ENCODE measurements around the gene GLIPR2. TPM values are rescaled to one million over a fixed set of nuclear protein-coding genes. Genes with fewer than 3 reads are reported as not detected.

Gene GLIPR2
- total and polyA plus RNA-seq, 9 donors: 8.3 to 34.6 (median 16.0) TPM

DNA sequence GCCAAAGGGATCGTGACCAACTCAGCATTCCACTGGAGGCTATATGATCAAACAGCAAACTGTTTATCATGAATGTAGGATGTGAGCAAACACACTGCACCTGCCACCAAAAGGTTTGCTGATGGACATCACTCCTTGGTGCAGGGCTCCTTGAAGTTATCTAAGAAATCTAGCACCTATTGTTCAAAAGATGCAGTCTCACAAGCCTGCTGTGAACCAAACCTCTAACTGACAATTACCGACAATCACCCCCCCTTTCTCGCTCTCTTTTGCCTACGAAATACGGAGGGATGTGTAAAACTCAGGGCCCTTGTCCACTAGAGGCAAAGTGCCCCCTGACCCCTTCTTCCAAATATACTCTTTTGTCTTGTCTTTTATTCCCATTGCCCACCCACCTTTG is 51.7 kb downstream of the GLIPR2 start:
- Histone ChIP-seq H3K4me1 (ENCODE audit: insufficient read depth) (peaks cover 13% of the 10 kb centered on the region), H3K4me3 (no peak overlapping the region), H3K36me3 (no peaks in the 10 kb centered on the region), H3K9me3 (no peaks in the 10 kb centered on the region), H3K27me3 (no peaks in the 10 kb centered on the region), H3K27ac (no peak overlapping the region)
- intact Hi-C loops (cut with DNase I): no loop called here
- no peak for DNase-seq
- TF ChIP-seq POLR2A (IDR thresholded peaks at IDR 0.05) (no peak), EP300 (IDR thresholded peaks at IDR 0.05) (no peak)
- TF ChIP-seq, protein P1, sequence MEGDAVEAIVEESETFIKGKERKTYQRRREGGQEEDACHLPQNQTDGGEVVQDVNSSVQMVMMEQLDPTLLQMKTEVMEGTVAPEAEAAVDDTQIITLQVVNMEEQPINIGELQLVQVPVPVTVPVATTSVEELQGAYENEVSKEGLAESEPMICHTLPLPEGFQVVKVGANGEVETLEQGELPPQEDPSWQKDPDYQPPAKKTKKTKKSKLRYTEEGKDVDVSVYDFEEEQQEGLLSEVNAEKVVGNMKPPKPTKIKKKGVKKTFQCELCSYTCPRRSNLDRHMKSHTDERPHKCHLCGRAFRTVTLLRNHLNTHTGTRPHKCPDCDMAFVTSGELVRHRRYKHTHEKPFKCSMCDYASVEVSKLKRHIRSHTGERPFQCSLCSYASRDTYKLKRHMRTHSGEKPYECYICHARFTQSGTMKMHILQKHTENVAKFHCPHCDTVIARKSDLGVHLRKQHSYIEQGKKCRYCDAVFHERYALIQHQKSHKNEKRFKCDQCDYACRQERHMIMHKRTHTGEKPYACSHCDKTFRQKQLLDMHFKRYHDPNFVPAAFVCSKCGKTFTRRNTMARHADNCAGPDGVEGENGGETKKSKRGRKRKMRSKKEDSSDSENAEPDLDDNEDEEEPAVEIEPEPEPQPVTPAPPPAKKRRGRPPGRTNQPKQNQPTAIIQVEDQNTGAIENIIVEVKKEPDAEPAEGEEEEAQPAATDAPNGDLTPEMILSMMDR (IDR thresholded peaks at IDR 0.05): no peak
- WGBS, 3 donors: 87 to 89% (median 88%) methylated on average over 5 of the region's 5 CpGs

DNA sequence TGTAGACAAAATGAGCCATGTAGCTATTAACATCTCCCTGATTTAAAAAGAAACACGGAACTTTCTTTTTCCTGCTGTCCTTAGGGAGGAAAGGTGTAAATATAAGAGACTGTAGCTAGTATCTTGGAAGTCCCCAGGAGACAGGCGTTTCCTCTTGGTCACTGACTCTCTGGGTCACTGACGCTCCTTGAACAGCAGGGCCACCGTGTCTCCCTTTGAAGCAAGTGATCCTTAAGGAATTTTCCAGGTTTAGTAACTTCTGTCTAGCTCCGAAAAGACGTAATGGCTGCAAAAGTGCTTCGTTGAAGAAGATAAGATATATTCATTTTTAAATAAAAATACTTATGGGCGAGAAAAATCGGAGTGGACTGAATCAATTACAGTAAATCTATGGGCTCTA is 53.4 kb downstream of the GLIPR2 start:
- 3 to 6% (median 3%) methylated on average over 9 of the region's 9 CpGs for WGBS, 3 donors
- intact Hi-C loops (cut with DNase I): loop anchor here in 1 of 4 donors (10.0 kb wide), 1 partner anchor 135 kb away; no protein-coding TSS in a partner anchor
- TF ChIP-seq, protein P1 (IDR thresholded peaks at IDR 0.05): no peak
- TF ChIP-seq POLR2A (IDR thresholded peaks at IDR 0.05): no peak
- no peak for TF ChIP-seq EP300 (IDR thresholded peaks at IDR 0.05)
- H3K27me3 ChIP-seq: no peaks in the 10 kb centered on the region
- no peaks in the 10 kb centered on the region for H3K36me3 ChIP-seq
- H3K4me3 ChIP-seq: peak overlapping the region; percentile 79
- DNase-seq: no peak
- peaks cover 16% of the 10 kb centered on the region for H3K4me1 ChIP-seq (ENCODE audit: insufficient read depth)
- H3K27ac ChIP-seq: peak overlapping the region; percentile 74 to 75
- no peaks in the 10 kb centered on the region for H3K9me3 ChIP-seq

DNA sequence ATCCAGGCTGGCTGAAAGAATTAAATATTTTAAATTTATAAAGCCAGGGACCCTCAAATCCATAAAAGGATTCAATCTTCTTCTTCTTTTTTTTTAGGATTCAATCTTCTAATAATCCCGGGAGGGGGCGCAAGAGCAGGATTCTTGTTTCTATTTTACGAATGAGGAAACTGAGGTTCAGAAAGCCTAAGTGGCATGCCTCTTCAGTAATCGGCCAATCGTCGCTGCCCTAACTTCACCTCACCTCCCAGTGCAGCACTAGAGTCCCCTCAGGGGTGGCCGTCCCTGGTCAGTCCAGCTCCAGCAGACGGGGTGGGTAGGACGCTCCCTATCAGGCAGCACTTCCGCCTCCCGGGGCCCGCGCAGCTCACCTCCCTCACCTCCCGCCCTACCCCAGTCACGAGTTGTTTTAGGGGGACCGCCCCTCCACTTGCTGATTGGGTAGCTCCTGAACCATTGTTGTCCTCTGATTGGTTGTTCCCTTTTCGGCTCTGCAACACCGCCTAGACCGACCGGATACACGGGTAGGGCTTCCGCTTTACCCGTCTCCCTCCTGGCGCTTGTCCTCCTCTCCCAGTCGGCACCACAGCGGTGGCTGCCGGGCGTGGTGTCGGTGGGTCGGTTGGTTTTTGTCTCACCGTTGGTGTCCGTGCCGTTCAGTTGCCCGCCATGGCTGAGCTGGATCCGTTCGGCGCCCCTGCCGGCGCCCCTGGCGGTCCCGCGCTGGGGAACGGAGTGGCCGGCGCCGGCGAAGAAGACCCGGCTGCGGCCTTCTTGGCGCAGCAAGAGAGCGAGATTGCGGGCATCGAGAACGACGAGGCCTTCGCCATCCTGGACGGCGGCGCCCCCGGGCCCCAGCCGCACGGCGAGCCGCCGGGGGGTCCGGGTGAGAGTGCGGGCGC is 54.1 kb downstream of the GLIPR2 start, which contains the start of gene CLTA:
CLTA (plus strand) TSS at position 534 of the 902 bp plus-strand sequence; CDS start at position 670, 136 bp downstream.
- Histone ChIP-seq H3K27me3 (no peaks in the 10 kb centered on the region), H3K9me3 (no peaks in the 10 kb centered on the region), H3K4me3 (peak within 1 kb of the TSS; percentile 79), H3K4me1 (ENCODE audit: insufficient read depth) (peaks cover 16% of the 10 kb centered on the region), H3K27ac (peak within 1 kb of the TSS; percentile 74 to 75), H3K36me3 (no peaks in the 10 kb centered on the region)
- 0 to 1% (median 0%) methylated on average over 43 to 68 of the region's 68 CpGs for WGBS, 3 donors
- peak; percentile 92 to 95 (median 93) for DNase-seq
- TF ChIP-seq, protein P1 (IDR thresholded peaks at IDR 0.05): peak; percentile 40 to 66 (median 62)
- TF ChIP-seq EP300 (IDR thresholded peaks at IDR 0.05): peak; percentile 32
- peak; percentile 58 for TF ChIP-seq POLR2A (IDR thresholded peaks at IDR 0.05)
- intact Hi-C loops (cut with DNase I): loop anchor here in 1 of 4 donors (10.0 kb wide), 1 partner anchor 134 kb away; no protein-coding TSS in a partner anchor

DNA sequence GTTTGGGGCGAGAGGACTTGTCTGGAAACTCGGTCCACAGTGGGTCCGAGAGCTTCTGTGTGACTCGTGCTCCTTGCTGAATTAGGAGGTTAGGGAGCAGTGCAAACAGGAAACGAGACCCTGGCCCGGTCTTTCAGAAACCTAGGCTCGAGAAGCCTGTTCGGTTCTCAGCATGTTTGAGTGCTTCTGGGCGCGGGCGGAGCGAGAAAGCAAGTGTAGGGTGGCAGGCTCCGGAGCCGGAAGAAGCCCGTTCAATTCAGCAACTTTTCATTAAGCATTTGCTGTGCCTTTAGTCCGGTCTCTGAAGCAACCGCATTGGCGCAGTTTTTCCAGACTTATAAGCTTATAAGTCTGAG is 54.7 kb downstream of the GLIPR2 start:
- Histone ChIP-seq H3K4me1 (ENCODE audit: insufficient read depth) (peaks cover 16% of the 10 kb centered on the region), H3K27me3 (no peaks in the 10 kb centered on the region), H3K36me3 (no peaks in the 10 kb centered on the region), H3K9me3 (no peaks in the 10 kb centered on the region), H3K27ac (peak overlapping the region; percentile 54 to 59), H3K4me3 (peak overlapping the region; percentile 79)
- DNase-seq: peak in 1 of 5 donors; percentile 26
- TF ChIP-seq, protein P1 (IDR thresholded peaks at IDR 0.05): no peak
- TF ChIP-seq EP300 (IDR thresholded peaks at IDR 0.05) (no peak), POLR2A (IDR thresholded peaks at IDR 0.05) (no peak)
- intact Hi-C loops (cut with DNase I): loop anchor here in 1 of 4 donors (10.0 kb wide), 1 partner anchor 134 kb away; no protein-coding TSS in a partner anchor
- WGBS, 3 donors: 0 to 2% (median 0%) methylated on average over 17 to 18 of the region's 18 CpGs

Measured in ovary (tissue), 9 donors.